OCI-LY3 (cell line): ENCODE measurements around the gene DDAH2.

ENCODE experiments used
- H2AFZ ChIP-seq: fragments of 200-600, 300-600 bp; shearing (Covaris generic); 2 replicates; pipeline ENCODE4 v1.6.0; 2014; ENCODE audit warnings: antibody characterized with exemption, low read depth, low read length
- H3K27ac ChIP-seq: fragments of 200-600, 300-600 bp; sonication (generic); 2 replicates; pipeline ENCODE4 v1.5.1; 2014; ENCODE audit warnings: mild to moderate bottlenecking, low read length, moderate library complexity, mixed read lengths
- H3K27me3 ChIP-seq: fragments of 200-600, 300-600 bp; sonication (generic); 2 replicates; pipeline ENCODE4 v1.6.1; 2014; ENCODE audit warnings: low read depth, low read length, mixed read lengths
- H3K36me3 ChIP-seq: fragments of 200-600, 300-600 bp; sonication (generic); replicated peaks from 2 replicates; pipeline ENCODE3; 2014; ENCODE audit warnings: low read depth, low read length, mixed read lengths
- H3K4me1 ChIP-seq: fragments of 300-600, 200-600 bp; sonication (generic); 2 replicates; pipeline ENCODE4 v1.6.1; 2014; ENCODE audit warnings: low read length, mixed read lengths
- H3K4me2 ChIP-seq: fragments of 200-600, 300-600 bp; sonication (generic); 2 replicates; pipeline ENCODE4 v1.6.1; 2014; ENCODE audit warnings: low read length, mixed read lengths
- H3K4me3 ChIP-seq: fragments of 300-600, 200-600 bp; sonication (generic); 2 replicates; pipeline ENCODE4 v1.5.1; 2014; ENCODE audit warnings: antibody characterized with exemption, mild to moderate bottlenecking, low read length, moderate library complexity
- H3K79me2 ChIP-seq: fragments of 300-600, 200-600 bp; shearing (Covaris generic); 2 replicates; pipeline ENCODE4 v1.6.1; 2014; ENCODE audit warnings: mild to moderate bottlenecking, low read length, mixed read lengths
- H3K9ac ChIP-seq: fragments of 300-600, 200-600 bp; shearing (Covaris generic); 2 replicates; pipeline ENCODE4 v1.6.0; 2014; ENCODE audit warnings: mild to moderate bottlenecking, low read length, moderate library complexity
- H3K9me3 ChIP-seq: fragments of 200-600, 300-600 bp; shearing (Covaris generic); 2 replicates; pipeline ENCODE4 v1.6.1; 2014; ENCODE audit warnings: low read length, mixed read lengths; ENCODE audit not compliant: insufficient read depth
- H4K20me1 ChIP-seq: fragments of 200-600, 300-600 bp; sonication (generic); 2 replicates; pipeline ENCODE4 v1.6.1; 2016; ENCODE audit warnings: low read length, mixed read lengths; ENCODE audit not compliant: insufficient read depth
- CTCF ChIP-seq: fragments of 200-600, 300-600 bp; sonication (generic); IDR thresholded peaks from 2 replicates; pipeline ENCODE4 v1.5.1; 2014; ENCODE audit warnings: antibody characterized with exemption, low read length, low read depth
- EZH2phosphoT487 ChIP-seq: fragments of 200-600 bp; shearing (Covaris generic); IDR thresholded peaks from 2 replicates; pipeline ENCODE4 v1.6.1; 2018; ENCODE audit warnings: antibody characterized with exemption, mixed run types, low read depth

Gene DDAH2

GRCh38 chr6:31729979-31730630 is 1.0 kb upstream of the DDAH2 start:
- Histone ChIP-seq H3K9ac (no peak overlapping the region), H3K79me2 (peaks cover 18% of the 10 kb centered on the region), H3K36me3 (peaks cover 46% of the 10 kb centered on the region), H3K4me3 (no peak overlapping the region), H4K20me1 (peaks cover 13% of the 10 kb centered on the region), H2AFZ (no peak overlapping the region), H3K4me2 (no peak overlapping the region), H3K27ac (no peak overlapping the region), H3K9me3 (no peaks in the 10 kb centered on the region), H3K27me3 (no peaks in the 10 kb centered on the region), H3K4me1 (peaks cover 36% of the 10 kb centered on the region)
- TF ChIP-seq EZH2phosphoT487 (no peak), CTCF (no peak)

- TF ChIP-seq EZH2phosphoT487 (no peak), CTCF (peak; percentile 61; the same call in 1 of the 2 replicates)
- Histone ChIP-seq H3K27ac (no peak overlapping the region), H3K9me3 (no peaks in the 10 kb centered on the region), H3K36me3 (peaks cover 46% of the 10 kb centered on the region), H3K4me1 (peaks cover 35% of the 10 kb centered on the region), H3K27me3 (no peaks in the 10 kb centered on the region), H3K79me2 (peaks cover 12% of the 10 kb centered on the region), H3K4me2 (no peak overlapping the region), H4K20me1 (peaks cover 13% of the 10 kb centered on the region), H3K9ac (no peak overlapping the region), H2AFZ (no peak overlapping the region), H3K4me3 (no peak overlapping the region)
These were observed 448 bp upstream of the DDAH2 start for GRCh38 chr6:31729515-31729978.

- 0 out of 2 replicates have a peak overlapping the region, but pooled peaks have one; percentile 18 for H3K9ac ChIP-seq
- H3K27ac ChIP-seq = peak overlapping the region; percentile 75
- no peaks in the 10 kb centered on the region for H3K27me3 ChIP-seq
- H3K4me2 ChIP-seq = peak overlapping the region; percentile 48
- no peak overlapping the region for H3K4me3 ChIP-seq
- no peaks in the 10 kb centered on the region for H3K79me2 ChIP-seq
- H3K36me3 ChIP-seq = peaks cover 33% of the 10 kb centered on the region
- H2AFZ ChIP-seq = no peak overlapping the region
- H4K20me1 ChIP-seq = 0 out of 2 replicates have a peak, but pooled peaks cover 5% of the 10 kb centered on the region
- H3K4me1 ChIP-seq = peaks cover 30% of the 10 kb centered on the region
- TF ChIP-seq CTCF (no peak), EZH2phosphoT487 (no peak)
- no peaks in the 10 kb centered on the region for H3K9me3 ChIP-seq
These were observed 1.1 kb downstream of the DDAH2 start for GRCh38 chr6:31727717-31728671.
